Measurements from ENCODE around the gene RAB11FIP3.
A peak's percentile ranks its signal among the peaks of the same experiment; 100 is the strongest.
"Not testable (repeated sequence)": the region's sequence is repeated elsewhere in the genome, so short reads cannot be mapped to it uniquely, and the experiment has no call there.

Gene RAB11FIP3

DNA sequence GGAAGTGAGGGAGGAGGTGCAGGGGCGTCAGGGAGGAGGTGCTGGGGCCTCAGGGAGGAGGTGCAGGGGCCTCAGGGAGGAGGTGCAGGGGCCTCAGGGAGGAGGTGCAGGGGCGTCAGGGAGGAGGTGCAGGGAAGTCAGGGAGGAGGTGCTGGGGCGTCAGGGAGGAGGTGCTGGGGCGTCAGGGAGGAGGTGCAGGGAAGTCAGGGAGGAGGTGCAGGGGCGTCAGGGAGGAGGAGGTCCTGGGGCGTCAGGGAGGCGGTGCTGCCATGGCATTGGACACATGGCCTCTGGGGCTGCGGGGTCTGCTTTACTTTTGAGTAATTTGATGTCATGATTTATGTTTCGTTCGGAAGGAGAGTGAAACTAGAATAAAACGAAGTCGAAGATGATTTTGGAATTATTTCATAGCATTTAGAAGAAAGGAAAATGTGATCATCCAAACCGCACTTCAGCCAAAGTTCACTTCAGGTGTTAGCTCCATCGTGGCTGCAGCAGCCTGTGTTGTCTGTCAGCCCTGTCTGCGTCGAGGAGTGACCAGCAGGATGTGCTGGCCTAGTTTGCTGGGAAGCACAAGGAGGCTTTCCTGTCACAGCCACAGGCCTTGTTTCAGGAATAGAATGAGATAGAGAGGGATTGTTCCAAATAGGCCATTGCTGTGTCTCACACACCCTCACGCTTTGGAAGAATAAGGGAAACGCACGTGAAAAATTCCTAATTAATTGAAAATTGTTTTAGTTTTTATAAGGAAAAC lies 42.8 kb downstream of the RAB11FIP3 start:
- DNase-seq: peak in 1 of 2 experiments; percentile 87

DNA sequence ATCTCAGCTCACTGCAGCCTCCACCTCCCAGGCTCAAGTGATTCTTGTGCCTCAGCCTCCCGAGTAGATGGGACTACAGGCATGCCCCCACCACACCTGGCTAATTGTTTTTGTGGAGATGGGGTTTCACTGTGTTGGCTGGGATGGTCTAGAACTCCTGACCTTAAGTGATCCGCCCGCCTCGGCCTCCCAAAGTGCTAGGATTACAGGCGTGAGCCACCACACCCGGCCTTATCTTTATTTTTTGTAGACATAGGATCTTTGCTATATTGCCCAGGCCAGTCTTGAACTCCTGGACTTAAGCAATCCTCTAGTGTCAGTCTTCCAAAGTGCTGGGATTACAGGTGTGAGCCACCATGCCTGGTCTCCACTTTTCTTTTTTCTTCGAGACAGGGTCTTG lies 44.0 kb downstream of the RAB11FIP3 start:
- DNase-seq: not testable (repeated sequence)

DNA sequence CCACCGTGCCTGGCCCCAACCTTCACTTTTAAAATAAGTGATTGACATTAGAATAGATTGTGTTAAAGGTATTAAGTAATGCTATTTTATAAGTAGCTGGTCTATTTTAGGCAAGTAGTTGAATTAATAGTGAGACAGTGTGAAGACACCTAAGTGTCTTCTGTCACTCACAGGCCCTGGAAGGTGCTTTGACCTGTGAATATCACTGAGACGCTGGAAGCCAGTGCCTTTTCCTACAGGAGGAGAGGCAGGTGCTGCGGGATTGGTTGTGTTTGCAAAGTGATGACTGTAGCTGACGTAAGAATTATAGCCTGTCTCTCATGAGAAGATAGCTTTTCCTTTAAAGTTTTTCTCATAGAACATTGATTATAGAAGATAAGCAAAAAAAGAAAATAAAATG lies 45.0 kb downstream of the RAB11FIP3 start:
- no peak for DNase-seq

DNA sequence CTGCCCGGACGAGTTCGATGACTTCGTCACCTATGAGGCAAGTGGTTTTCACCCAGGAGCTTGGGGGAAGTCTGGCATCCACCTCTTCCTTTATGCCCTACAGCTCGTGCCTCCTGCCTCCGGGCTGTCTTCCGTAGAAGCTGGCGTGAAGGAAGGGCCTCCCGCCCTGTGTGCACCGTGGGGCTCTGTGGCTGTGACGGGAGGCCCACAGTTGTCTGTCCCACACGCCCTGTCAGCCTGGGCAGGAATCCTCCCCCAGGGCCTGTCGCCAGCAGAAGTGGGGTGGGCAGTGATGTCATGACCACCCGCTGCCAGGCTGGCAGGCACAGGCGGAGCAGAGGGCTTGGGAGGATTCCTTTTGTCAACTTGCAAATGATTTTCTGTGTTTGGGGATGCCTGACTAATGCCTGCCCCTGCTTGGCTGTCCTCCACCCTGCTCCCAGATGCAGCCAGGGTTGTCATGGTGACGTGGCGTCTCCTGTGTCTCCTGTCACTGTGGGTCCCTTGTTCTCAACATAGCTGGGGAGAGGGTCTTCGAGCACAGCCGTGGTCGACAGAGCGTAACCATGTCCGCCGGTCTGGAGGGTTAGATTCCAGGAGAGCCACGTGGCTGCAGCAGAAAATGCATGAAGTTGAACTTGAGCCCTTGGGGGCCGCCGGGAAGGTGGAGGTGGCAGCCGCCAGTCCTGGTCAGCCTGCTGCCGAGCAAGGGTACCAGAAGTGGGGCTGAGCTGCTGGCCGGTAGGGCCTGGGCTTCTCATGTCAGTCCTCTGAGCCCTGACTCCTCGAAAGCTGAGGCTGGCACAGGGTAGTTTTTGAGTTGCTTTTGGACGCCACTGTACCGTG lies 46.1 kb downstream of the RAB11FIP3 start:
- DNase-seq: peak in 1 of 2 experiments; percentile 26

DNA sequence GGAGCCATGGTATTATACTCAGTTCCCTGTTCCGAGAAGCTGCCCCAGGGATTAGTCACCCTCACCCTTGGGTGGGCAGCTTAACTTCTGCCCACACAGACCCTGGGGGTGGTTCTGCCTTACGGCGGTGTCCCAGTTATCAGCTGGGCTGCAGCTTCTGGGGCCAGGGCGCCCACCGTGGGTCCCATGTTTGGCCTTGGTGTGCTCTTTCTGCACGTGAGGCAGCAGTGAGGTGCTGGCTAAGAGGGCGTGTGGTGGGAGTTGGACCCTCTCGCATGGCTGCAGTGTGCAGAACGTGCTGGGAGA lies 46.7 kb downstream of the RAB11FIP3 start:
- DNase-seq: no peak

DNA sequence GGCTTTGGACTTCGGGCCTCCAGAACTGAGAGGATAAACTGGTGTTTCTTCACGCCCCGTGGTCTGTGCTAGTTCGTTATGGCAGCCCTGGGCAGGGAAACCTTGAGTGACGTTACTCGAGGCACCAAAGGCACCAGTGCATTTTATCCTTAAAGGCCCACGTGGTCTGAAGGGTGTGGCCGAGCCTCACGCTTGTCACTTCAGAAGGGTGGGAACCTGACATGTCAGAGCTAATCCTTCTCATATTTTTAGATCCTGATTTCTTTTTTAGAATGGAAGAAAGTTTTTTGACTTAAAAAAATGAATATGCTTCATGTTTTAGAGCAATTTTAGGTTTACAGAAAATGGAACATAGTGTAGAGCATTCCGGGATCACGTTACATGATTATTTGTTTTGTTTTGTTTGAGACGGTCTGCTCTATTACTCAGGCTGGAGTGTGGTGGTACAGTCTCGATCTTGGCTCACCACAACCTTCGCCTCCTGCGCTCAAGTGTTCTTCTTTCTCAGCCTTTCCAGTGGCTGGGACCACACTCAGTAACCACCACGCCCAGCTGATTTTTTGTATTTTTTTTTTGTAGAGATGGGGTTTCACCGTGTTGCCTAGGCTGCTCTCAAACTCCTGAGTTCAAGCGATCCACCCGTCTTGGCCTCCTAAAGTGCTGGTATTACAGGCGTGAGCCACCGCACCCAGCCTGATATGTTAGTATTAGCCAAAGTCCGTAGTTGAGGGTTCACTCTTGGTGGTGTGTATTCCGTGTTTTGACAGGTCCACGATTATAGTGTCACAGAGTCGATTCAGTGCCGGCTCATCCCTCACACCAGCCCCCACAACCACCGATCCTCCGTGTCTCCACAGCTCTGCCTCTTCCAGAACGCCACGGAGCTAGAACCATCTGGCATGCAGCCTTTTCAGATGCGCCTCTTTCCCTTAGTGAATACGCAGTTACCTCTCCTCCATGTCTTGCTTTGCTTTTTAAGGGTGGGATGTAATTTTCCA lies 47.9 kb downstream of the RAB11FIP3 start:
- DNase-seq: no peak

DNA sequence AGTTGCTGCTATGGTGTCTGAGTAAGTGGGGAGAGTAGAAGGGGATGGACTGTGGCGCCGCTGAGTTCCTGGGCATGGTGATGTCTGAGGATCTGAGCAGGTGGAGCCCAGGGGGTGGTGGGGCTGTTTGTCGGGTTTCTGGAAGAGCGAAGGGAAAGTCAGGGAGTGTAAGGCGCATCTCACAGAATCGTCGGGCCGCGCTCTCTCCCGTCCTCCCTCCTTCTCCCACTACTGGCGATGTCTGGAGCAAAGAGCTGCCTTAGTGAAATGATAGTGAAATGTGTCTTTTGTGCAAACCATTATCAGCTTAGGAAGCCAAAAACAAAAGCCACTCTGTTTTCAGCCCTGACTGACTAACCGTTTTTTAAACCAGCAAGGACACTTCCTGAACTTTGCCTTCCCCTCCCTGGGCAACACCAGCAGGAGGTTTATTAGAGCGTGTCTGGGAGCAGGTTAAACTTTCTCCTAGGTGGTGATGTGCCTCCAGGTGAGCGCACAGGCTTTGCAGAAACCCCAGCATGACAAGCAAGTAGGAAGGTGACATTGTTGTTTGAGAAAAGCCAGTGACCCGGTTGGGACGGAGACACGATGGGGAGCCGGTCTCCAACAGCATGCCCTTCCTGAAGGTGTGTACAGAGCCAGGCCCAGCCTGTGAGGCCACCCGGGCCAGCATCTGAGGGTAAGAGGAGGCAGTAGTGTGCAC lies 49.1 kb downstream of the RAB11FIP3 start:
- no peak for DNase-seq

DNA sequence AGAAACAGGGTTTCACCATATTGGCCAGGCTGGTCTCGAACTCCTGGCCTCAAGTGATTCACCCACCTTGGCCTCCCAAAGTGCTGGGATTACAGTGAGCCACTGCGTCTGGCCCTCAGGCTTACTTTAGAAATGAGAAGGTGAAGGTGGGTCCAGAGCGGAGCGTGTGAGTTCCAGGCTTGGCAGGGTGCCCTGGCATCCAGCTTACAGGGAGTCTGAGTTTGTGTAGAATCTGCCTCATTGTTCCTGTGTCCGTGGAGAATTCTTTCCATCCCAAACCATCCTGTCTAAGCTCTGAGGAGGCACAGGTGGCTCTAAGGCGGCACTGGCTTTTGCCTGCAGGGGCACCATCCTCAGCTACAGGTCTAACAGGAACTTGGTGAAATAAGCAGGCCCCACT lies 50.6 kb downstream of the RAB11FIP3 start:
- DNase-seq: no peak

DNA sequence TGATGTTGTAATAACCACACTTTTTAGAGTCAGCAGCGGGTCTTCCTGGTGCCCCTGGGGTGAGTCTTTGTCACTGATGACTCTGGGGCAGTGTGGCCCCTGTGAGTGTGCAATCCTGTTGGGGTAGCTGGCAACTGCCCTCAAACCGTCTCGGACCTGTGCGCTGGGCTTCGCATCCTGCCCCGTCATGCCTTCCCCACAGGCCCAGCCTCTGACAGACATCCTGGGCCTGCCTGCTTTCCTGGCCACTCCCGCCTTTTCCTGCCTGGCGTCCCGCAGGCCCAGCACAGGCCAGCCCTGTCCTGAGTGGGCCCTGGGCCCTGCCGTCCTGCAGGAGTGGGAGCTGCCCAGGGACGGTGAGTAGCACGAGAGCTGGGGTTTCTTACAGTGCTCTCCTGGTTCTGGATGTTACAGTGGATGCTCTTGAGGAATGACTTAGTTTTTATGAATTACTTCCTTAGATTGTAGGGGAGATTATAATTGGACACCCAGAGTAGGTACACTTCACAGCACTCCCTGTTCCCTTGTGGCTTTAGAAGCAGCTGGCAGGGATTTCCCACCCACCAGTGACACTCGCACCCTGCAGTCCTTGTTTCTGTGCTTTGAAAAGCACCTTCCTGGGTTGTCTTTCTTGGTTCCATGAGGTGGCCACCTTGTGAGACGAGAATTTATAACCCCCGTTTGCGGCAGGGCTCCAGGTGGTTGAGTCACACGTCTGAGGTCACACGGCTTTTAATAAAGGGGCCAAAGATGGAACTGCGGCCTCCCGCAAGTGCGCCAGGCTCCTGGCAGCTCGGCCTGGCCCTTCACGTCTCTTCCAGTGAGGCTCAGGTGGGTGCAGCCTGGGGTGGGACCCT lies 52.1 kb downstream of the RAB11FIP3 start:
- DNase-seq: no peak

DNA sequence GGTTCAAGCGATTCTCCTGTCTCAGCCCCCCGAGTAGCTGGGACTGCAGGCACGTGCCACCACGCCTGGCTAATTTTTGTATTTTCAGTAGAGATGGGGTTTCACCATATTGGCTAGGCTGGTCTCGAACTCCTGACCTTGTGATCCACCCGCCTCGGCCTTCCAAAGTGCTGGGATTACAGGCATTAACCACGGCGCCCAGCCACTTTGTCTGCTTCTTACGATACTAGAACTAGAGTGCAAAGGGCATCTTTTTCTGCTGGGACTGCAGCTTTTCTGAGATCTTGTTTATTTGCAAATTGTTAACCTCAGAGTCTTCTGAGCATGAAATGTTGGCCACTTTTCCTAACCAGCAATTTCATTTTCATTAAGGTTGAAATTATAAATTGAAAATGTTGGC lies 52.8 kb downstream of the RAB11FIP3 start:
- not testable (repeated sequence) for DNase-seq

DNA sequence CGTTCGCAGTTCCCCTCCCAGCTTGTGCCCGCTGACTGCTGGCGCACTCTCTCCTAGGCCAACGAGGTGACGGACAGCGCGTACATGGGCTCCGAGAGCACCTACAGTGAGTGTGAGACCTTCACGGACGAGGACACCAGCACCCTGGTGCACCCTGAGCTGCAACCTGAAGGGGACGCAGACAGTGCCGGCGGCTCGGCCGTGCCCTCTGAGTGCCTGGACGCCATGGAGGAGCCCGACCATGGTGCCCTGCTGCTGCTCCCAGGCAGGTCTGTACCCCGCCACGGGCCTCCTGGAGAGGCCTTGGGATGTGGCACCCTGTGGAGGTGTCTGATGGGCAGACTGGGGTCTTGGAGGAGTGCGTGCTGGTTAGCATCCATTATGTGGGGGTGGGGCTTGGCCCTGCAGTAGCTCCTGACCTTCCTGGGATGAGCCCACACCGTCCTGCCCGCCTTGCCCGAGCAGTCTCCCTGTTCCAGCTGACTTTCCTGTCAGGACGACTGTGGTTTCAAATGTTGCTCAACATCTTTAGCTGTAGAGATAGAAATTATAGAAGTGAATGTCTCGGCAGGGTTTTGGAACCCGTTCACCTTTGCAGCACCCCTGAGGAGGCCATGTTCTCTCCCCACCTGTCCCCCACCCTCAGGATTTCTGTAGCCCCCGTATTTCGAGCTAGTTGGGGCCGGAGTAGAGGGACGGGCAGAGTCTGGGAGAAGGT lies 57.2 kb downstream of the RAB11FIP3 start:
- DNase-seq: no peak

DNA sequence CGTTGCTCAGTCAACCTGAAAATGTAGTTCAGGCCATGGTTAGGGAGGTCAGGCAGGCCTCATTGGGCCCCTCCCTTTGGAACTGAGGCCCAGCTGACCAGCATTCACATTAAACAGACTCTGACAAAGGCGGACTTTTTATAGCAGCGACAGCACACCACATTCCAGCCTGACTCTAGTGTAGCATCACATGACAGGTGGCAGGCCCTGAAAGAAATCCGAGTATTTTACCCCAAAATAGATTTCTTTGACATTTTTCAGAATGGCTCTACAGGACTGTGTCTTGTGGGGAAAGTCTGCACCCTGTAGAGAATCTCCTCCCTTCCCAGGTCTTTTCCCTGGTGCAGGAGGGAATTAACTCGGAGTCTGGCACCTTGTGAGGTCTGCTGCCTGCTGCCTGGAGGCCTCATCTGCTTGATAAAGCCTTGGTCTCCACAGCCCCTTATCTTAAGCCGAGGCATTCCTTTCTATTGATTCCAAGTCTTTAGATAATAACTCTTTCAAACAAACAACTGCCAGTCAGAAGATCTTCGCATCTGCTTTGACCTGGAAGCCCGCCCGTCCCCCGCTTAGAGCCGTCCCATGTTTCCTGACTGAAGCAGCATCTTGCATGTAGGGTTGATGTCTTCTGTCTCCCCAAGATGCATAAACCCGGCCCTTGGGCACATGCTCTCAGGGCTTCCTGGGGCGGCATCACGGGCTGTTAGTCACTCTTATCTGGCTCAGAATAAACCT lies 58.1 kb downstream of the RAB11FIP3 start:
- DNase-seq: no peak

DNA sequence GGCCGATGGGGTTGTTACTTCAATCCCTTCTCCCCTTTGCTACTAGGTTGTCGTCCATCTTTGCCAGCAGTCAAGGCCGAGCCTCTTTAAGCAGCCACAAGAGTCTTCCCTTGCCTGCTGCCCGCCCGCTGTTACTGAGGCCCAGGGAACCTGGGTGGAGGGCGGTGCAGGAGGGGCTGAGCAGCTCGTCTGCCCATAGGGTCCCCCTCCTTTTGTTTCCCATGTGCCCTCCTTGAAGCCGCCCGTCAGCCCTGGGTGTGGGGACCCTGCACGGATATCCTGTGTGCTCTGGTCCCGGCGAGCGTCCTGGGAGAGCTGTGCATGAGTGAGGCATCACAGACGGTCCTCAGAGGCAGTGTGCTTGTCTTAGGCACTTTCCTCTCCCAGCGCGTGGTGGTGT lies 64.2 kb downstream of the RAB11FIP3 start:
- no peak for DNase-seq

DNA sequence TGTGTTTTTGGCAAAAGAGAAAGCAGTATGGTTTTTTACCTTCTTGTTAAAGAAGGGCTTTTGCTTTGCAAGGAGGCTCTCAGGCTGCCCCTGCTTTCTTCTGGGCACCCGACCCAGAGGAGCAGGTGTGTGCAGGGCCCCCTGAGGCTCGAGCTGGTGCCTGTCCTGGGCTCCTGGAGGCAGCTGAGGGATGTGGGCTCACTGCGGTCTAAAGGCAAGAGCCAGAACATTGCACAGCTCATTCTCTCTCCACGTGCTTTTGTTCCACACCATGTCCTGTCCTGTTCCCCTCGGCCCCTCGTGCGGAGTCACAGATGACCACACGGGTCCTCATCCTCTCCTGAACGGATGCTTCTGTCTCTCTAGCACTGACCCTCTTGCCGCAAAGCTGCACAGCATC lies 65.3 kb downstream of the RAB11FIP3 start:
- no peak for DNase-seq

DNA sequence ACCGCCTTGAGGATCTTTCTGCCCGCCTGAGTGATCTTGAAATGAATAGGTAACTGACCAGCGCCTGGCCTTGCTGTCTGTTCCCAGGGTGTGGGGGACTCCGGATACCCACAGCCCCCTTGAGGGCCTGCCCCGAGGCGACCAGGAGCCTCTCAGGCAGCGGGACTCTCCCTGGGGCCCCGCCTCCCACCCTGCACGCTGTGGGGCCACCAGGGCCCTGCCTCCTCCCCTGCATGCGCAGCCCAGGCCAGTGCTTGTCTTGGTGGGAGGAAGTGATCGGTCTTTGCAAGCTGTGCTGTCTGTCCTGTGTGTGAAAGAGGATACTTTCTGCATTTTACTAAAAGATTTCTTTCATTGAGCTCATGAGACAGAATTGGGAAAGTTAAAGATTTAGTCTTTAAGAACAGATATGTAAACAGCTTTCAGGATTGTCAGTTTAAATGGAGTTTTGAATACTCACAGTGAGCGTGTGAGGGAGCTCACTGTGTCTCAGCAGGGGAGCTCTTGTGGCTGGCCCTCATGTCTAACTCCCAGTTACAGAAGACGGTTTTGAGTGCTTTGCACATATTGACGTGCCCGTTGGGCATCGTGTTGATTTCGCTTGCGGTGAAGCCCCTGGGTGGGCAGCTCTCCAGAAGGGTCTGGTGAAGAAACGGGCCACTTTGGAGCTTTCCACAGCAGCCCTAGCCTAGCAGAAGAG lies 65.9 kb downstream of the RAB11FIP3 start:
- DNase-seq: no peak

DNA sequence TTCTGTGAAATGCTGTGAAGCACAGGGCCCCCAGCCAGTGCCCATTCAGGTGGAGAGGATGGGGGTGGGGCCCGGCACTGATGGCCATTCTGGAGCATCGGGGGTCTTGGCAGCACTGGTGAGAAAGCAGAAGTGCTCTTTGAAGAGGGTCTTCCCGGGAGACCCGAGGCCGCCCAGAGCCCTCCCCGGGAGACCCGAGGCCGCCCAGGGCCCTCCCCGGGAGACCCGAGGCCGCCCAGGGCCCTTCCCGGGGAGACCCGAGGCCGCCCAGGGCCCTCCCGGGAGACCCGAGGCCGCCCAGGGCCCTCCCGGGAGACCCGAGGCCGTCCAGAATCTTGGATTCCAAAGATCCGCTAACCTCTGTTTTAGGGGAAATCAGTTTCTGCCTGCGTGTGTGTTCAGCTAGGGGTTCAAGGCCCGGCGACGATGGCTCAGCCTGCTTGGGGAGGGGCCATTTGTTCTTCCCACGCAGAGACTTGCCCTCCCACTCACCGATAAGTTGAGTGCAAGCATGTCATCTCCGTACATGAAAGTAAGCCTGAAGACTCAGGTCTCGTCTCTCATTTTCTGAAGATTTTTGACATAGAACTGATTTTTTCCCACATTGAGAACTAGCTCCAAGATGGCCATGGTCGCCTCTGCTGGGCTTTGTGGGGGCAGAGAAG lies 66.9 kb downstream of the RAB11FIP3 start:
- DNase-seq: no peak

DNA sequence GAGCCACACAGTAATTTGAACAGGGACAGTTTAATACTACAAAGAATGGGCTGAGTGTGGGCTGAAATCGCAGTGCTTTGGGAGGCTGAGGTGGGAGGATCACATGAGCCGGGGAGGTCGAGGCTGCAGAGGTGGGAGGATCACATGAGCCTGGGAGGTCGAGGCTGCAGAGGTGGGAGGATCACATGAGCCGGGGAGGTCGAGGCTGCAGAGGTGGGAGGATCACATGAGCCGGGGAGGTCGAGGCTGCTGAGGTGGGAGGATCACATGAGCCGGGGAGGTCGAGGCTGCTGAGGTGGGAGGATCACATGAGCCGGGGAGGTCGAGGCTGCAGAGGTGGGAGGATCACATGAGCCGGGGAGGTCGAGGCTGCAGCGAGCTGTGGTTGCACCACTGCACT lies 69.2 kb downstream of the RAB11FIP3 start:
- DNase-seq: not testable (repeated sequence)

DNA sequence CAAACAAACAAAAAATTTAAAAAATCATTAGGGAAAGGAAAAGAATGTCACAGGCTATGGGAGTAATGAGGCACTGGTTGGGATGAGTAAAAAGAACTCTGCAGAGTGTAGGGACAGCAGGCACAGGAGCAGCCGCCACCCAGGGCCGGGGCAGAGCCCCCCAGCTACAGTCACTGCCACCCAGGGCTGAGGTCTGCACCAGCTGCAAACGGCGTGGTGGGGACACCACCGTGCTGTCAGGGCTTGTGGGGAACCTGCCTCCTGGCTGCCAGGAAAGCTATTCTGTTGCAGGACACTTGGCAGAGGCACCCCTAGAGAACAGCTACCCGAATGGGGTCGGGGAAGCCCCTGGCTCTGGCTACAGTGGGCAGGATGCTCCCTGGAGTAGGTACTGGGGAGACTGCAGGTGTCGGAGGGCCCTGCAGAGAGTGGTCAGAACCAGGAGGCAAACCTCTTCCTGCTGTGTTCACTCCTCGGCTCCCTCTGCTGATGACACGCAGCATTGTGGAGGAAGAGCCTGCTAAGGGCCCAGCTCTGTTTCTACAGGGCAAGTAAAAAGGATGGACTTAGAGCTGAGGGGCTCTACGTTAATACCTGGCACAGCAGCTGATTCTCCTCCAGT lies 69.8 kb downstream of the RAB11FIP3 start:
- no peak for DNase-seq

Measured in cerebellar nuclear complex (tissue), 1 donor.